Stimulated activated CD8-positive, alpha-beta memory T cell treated with anti-CD3 and anti-CD28 coated beads, Interleukin-12 subunit alpha, Interleukin-12 subunit beta, amount 100 ng/mL, for 4 hours (primary cell): ENCODE measurements around the gene ESRRA.
A peak's percentile ranks its signal among the peaks of the same experiment; 100 is the strongest.
"Not testable (repeated sequence)": the region's sequence is repeated elsewhere in the genome, so short reads cannot be mapped to it uniquely, and the experiment has no call there.

Experiments
- DNase-seq: peaks from one replicate; pipeline ENCODE4 v3.0.0-alpha.2; 2020; ENCODE audit warnings: low read depth

The ESRRA gene

GRCh38 chr11:64292460-64293254 lies 12.7 kb upstream of the ESRRA start:
- DNase-seq = no peak

GRCh38 chr11:64294774-64295173 lies 10.6 kb upstream of the ESRRA start:
- DNase-seq = no peak

GRCh38 chr11:64295760-64296159 lies 9.6 kb upstream of the ESRRA start:
- DNase-seq = no peak

- no peak for DNase-seq
Observed at GRCh38 chr11:64296236-64296635, 9.1 kb upstream of the ESRRA start.

- DNase-seq = no peak
Observed at GRCh38 chr11:64296830-64297698, 8.3 kb upstream of the ESRRA start.

GRCh38 chr11:64297699-64298358 lies 7.5 kb upstream of the ESRRA start:
- no peak for DNase-seq

GRCh38 chr11:64298966-64299846 lies 6.1 kb upstream of the ESRRA start:
- DNase-seq = no peak

- no peak for DNase-seq
Observed at GRCh38 chr11:64299847-64300648, 5.3 kb upstream of the ESRRA start, which contains the start of gene CATSPERZ. CATSPERZ (plus strand) TSS chr11:64300358; CDS start chr11:64300411, 53 bp downstream.

GRCh38 chr11:64303109-64304031 lies 2.0 kb upstream of the ESRRA start:
- DNase-seq = no peak

- no peak for DNase-seq
Observed at GRCh38 chr11:64304032-64304315, 1.4 kb upstream of the ESRRA start.

- peak; percentile 81 for DNase-seq
Observed at GRCh38 chr11:64304316-64305072, 830 bp upstream of the ESRRA start.

GRCh38 chr11:64305691-64306562 lies 603 bp downstream of the ESRRA start:
- DNase-seq = peak; percentile 59

- DNase-seq = no peak
Observed at GRCh38 chr11:64306563-64306875, 1.2 kb downstream of the ESRRA start.

- no peak for DNase-seq
Observed at GRCh38 chr11:64306876-64307622, 1.7 kb downstream of the ESRRA start.

GRCh38 chr11:64307795-64308194 lies 2.5 kb downstream of the ESRRA start:
- not testable (repeated sequence) for DNase-seq

GRCh38 chr11:64312947-64313346 lies 7.6 kb downstream of the ESRRA start:
- DNase-seq = no peak

- DNase-seq = no peak
Observed at GRCh38 chr11:64313491-64314145, 8.3 kb downstream of the ESRRA start.
